GM19240 (cell line): Measurements from ENCODE around the gene NBPF12.
"Not testable (repeated sequence)": the region's sequence is repeated elsewhere in the genome, so short reads cannot be mapped to it uniquely, and the experiment has no call there.

Experiments
- DNase-seq: peaks from one replicate; pipeline ENCODE4 v3.0.0; 2011; ENCODE audit warnings: low spot score; ENCODE audit not compliant: insufficient read length

Gene NBPF12

DNA sequence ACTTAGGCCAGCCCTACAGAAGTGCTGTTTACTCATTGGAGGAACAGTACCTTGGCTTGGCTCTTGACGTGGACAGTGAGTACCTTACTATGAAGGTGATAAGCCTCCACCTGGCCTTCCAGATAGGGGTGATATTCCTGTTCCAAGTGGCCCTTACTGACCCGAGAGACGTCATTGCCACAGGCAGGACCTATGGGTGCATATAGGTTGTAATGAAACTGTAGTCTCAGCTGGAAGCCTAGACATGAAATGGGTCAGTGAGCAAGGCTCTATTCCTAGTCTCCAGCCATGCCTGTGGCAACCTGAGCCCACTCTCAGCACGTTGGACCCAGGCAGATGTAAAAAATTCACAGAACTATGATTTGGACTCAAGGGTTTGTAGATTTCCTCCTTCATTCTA, 48.3 kb downstream of the NBPF12 start:
- not testable (repeated sequence) for DNase-seq

GRCh38 chr1:146987502-146987901, 49.4 kb downstream of the NBPF12 start:
- DNase-seq = not testable (repeated sequence)

DNA sequence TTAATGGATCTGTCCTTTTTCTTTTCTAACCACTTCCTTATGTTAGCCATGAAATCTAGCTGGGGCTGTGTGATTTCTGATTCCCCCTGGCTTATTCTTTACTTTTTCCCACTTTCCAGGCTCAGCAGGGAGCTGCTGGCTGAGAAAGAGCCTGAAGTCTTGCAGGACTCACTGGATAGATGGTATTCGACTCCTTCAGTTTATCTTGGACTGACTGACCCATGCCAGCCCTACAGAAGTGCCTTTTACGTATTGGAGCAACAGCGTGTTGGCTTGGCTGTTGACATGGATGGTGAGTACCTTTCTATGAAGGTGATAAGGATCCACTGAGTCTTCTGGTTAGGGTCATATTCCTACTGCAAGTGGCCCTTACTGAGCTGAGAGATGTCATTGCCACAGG, 51.3 kb downstream of the NBPF12 start:
- DNase-seq = not testable (repeated sequence)

- DNase-seq = not testable (repeated sequence)
These were observed 70.4 kb downstream of the NBPF12 start for GRCh38 chr1:147008495-147008894.

GRCh38 chr1:147026975-147027374, 88.9 kb downstream of the NBPF12 start:
- DNase-seq = not testable (repeated sequence)

- DNase-seq = not testable (repeated sequence)
These were observed 92.0 kb downstream of the NBPF12 start for GRCh38 chr1:147030066-147030653.

DNA sequence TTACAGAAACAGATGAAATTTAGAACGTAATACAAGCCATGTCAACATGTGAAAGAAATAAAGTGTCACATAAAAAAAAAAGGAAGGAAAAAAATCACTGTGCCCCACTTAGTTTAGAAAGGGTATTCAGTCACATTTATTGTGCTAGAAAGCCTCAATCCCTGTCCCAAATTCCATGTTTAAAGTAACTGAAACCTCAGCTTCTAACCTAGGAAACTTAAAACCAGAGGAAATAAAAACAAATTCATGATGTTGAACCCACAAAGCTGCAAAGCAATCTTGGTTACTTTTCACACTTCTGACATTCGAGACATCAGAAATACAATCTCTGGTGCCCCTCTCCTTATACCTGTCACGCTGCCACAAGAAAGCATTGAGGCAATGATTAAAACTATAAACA, 101.8 kb downstream of the NBPF12 start:
- DNase-seq = no peak

GRCh38 chr1:147042891-147043290, 104.8 kb downstream of the NBPF12 start:
- not testable (repeated sequence) for DNase-seq

DNA sequence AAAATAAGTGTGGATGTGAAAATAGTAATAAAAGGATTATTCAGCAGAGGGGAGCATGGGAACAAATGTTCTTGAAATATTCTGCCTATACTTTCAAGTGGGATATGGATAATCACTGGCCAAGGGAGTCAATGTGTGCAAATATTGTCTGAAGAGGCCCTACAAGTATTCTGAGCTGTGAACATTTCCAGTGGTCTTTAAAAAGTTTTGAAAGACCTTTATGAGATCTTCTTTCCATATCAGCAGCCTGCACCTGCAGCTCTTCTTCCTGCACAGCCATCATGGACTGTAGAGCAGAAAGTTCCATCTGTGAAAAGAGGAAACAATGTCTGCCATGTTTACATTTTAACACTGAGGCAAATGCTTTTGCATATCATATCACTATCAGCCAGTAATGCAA, 106.4 kb downstream of the NBPF12 start:
- DNase-seq = not testable (repeated sequence)
